HL-60 (cell line): ENCODE results near the gene NAALADL2.

Experiments used
- DNase-seq, 2 experiments: peaks; one replicate each; pipeline ENCODE4 v3.0.0-alpha.2; 2010 to 2020; ENCODE audit warnings: low read depth in 1 of 2, low spot score in 1 of 2
- H3K27ac ChIP-seq: fragments of 250-450 bp; sonication (Bioruptor Pico); replicated peaks from 2 replicates; pipeline ENCODE4 v1.5.1; 2020; ENCODE audit warnings: mild to moderate bottlenecking, moderate library complexity
- H3K27me3 ChIP-seq: fragments of 250-450 bp; sonication (Bioruptor Pico); 2 replicates; pipeline ENCODE4 v1.5.1; 2021; ENCODE audit warnings: mild to moderate bottlenecking, moderate library complexity; ENCODE audit not compliant: insufficient read depth, poor library complexity, severe bottlenecking
- H3K4me3 ChIP-seq: replicated peaks from 2 replicates; pipeline ENCODE4 v1.5.1; 2011; ENCODE audit warnings: mild to moderate bottlenecking, control low read depth, low read length; ENCODE audit not compliant: insufficient read depth
- CTCF ChIP-seq: IDR thresholded peaks from one replicate; pipeline ENCODE4 v1.5.1; 2011; ENCODE audit warnings: low read length, control low read depth, inconsistent platforms; ENCODE audit not compliant: insufficient read depth
- GABPA ChIP-seq: IDR thresholded peaks from 2 replicates; pipeline ENCODE4 v1.6.1; 2012; ENCODE audit warnings: low read depth
- POLR2AphosphoS5 ChIP-seq: IDR thresholded peaks from 2 replicates; pipeline ENCODE4 v1.6.1; 2012; ENCODE audit warnings: low read depth
- REST ChIP-seq: IDR thresholded peaks from 2 replicates; pipeline ENCODE4 v1.6.1; 2012; ENCODE audit warnings: low read depth; ENCODE audit not compliant: insufficient replicate concordance
- SPI1 ChIP-seq: IDR thresholded peaks from 2 replicates; pipeline ENCODE4 v1.6.1; 2012; ENCODE audit warnings: low read depth, mild to moderate bottlenecking, borderline replicate concordance

The NAALADL2 gene

GRCh38 chr3:175214216-175214615, 355.1 kb downstream of the NAALADL2 start:
- TF ChIP-seq POLR2AphosphoS5 (no peak), REST (no peak), SPI1 (no peak), CTCF (no peak), GABPA (no peak)
- no peak overlapping the region for H3K4me3 ChIP-seq
- no peaks in the 10 kb centered on the region for H3K27me3 ChIP-seq
- DNase-seq: no peak
- H3K27ac ChIP-seq: no peak overlapping the region

GRCh38 chr3:175215833-175216232, 356.7 kb downstream of the NAALADL2 start:
- Histone ChIP-seq H3K27ac (no peak overlapping the region), H3K4me3 (no peak overlapping the region), H3K27me3 (no peaks in the 10 kb centered on the region)
- TF ChIP-seq POLR2AphosphoS5 (no peak), REST (no peak), GABPA (no peak), SPI1 (no peak), CTCF (no peak)
- DNase-seq: no peak

- no peak overlapping the region for H3K27ac ChIP-seq
- DNase-seq: no peak
- no peak for TF ChIP-seq SPI1
- TF ChIP-seq GABPA: no peak
- TF ChIP-seq POLR2AphosphoS5: no peak
- no peak for TF ChIP-seq CTCF
- TF ChIP-seq REST: no peak
- H3K27me3 ChIP-seq: no peaks in the 10 kb centered on the region
- H3K4me3 ChIP-seq: no peak overlapping the region
Observed at GRCh38 chr3:175222356-175222755, 363.2 kb downstream of the NAALADL2 start.
